HG02610 (cell line): ENCODE data around the gene VKORC1.

Source experiments
- ATAC-seq: cut with Tn5 transposase; IDR thresholded peaks from one replicate; pipeline ENCODE4 v1.9.1; 2021; ENCODE audit warnings: mild to moderate bottlenecking, moderate library complexity; ENCODE audit not compliant: unreplicated experiment

The VKORC1 gene

GRCh38 chr16:31063843-31064611 lies 30.6 kb downstream of the VKORC1 start:
- ATAC-seq = no peak

GRCh38 chr16:31063495-31063842 lies 31.1 kb downstream of the VKORC1 start:
- no peak for ATAC-seq

GRCh38 chr16:31061813-31062440 lies 32.7 kb downstream of the VKORC1 start:
- ATAC-seq = no peak

GRCh38 chr16:31061126-31061812 lies 33.3 kb downstream of the VKORC1 start:
- no peak for ATAC-seq

GRCh38 chr16:31055613-31056012 lies 39.0 kb downstream of the VKORC1 start:
- ATAC-seq = no peak

- no peak for ATAC-seq
Observed at GRCh38 chr16:31052114-31052513, 42.5 kb downstream of the VKORC1 start.

GRCh38 chr16:31050280-31051030 lies 44.1 kb downstream of the VKORC1 start:
- ATAC-seq = no peak

GRCh38 chr16:31043898-31044481 lies 50.6 kb downstream of the VKORC1 start:
- no peak for ATAC-seq

- ATAC-seq = no peak
Observed at GRCh38 chr16:31043352-31043751, 51.2 kb downstream of the VKORC1 start.

- ATAC-seq = no peak
Observed at GRCh38 chr16:31042866-31043265, 51.7 kb downstream of the VKORC1 start.
